Keratinocyte (primary cell): ENCODE results near the gene PHF3. TPM values are rescaled to one million over a fixed set of nuclear protein-coding genes. Genes with fewer than 3 reads are reported as not detected.

Source experiments
- DNase-seq: peaks from one replicate; pipeline ENCODE4 v3.0.0-alpha.2; 2011; ENCODE audit warnings: low read depth, missing footprints, low spot score
- FAIRE-seq: peaks from 2 replicates; lab custom pipeline; 2011; peaks lifted over from hg19 to GRCh38; lab: Jason Lieb, UNC
- H2AFZ ChIP-seq: 2 replicates; pipeline ENCODE4 v1.6.0; 2012; ENCODE audit warnings: low read length, control low read depth, inconsistent platforms; ENCODE audit not compliant: control insufficient read depth
- H3K27ac ChIP-seq: 2 replicates; pipeline ENCODE4 v1.5.1; 2011; ENCODE audit warnings: low read length; ENCODE audit not compliant: control insufficient read depth, insufficient read depth
- H3K27me3 ChIP-seq: 3 replicates; pipeline ENCODE4 v1.6.0; 2011; ENCODE audit warnings: low read length; ENCODE audit not compliant: control insufficient read depth, insufficient read depth; ENCODE audit errors: extremely low read depth
- H3K36me3 ChIP-seq, 2 experiments: 2 replicates in 1 of 2; 3 replicates in 1 of 2; pipeline ENCODE4 v1.5.1; 2011; ENCODE audit warnings: low read length in 2 of 2, mild to moderate bottlenecking in 1 of 2; ENCODE audit not compliant: control insufficient read depth in 2 of 2, insufficient read depth in 2 of 2; ENCODE audit errors: extremely low read depth in 1 of 2
- H3K4me1 ChIP-seq: 3 replicates; pipeline ENCODE4 v1.5.1; 2011; ENCODE audit warnings: low read length; ENCODE audit not compliant: control insufficient read depth, insufficient read depth; ENCODE audit errors: extremely low read depth
- H3K4me2 ChIP-seq: 3 replicates; pipeline ENCODE4 v1.6.0; 2011; ENCODE audit warnings: low read depth, low read length; ENCODE audit not compliant: control insufficient read depth, insufficient read depth; ENCODE audit errors: extremely low read depth
- H3K4me3 ChIP-seq, 3 experiments: fragments of 200-600 bp in 1 of 3; sonication (generic) in 1 of 3; 2 replicates in 2 of 3; 3 replicates in 1 of 3; pipeline ENCODE4 v1.5.1; 2011 to 2016; ENCODE audit warnings: low read length in 3 of 3, mild to moderate bottlenecking in 3 of 3, control low read depth in 2 of 3, inconsistent platforms in 1 of 3, low read depth in 1 of 3, mixed read lengths in 1 of 3, mixed run types in 1 of 3, moderate library complexity in 1 of 3; ENCODE audit not compliant: control insufficient read depth in 2 of 3, insufficient read depth in 2 of 3; ENCODE audit errors: extremely low read depth in 1 of 3
- H3K79me2 ChIP-seq: 2 replicates; pipeline ENCODE4 v1.6.0; 2012; ENCODE audit warnings: low read length; ENCODE audit not compliant: control insufficient read depth, insufficient read depth
- H3K9ac ChIP-seq: 3 replicates; pipeline ENCODE4 v1.6.0; 2011; ENCODE audit warnings: low read length; ENCODE audit not compliant: control insufficient read depth, insufficient read depth; ENCODE audit errors: extremely low read depth
- H3K9me1 ChIP-seq: 3 replicates; pipeline ENCODE4 v1.6.0; 2011; ENCODE audit warnings: low read length; ENCODE audit not compliant: control insufficient read depth, insufficient read depth; ENCODE audit errors: extremely low read depth
- H3K9me3 ChIP-seq: 2 replicates; pipeline ENCODE4 v1.5.1; 2012; ENCODE audit warnings: low read depth, low read length; ENCODE audit not compliant: control insufficient read depth
- H4K20me1 ChIP-seq: 3 replicates; pipeline ENCODE4 v1.6.0; 2011; ENCODE audit warnings: low read length; ENCODE audit not compliant: control insufficient read depth, insufficient read depth; ENCODE audit errors: extremely low read depth
- EZH2 ChIP-seq: IDR thresholded peaks from one replicate; pipeline ENCODE4 v1.6.1; 2012; ENCODE audit warnings: inconsistent platforms, mild to moderate bottlenecking, low read length, moderate library complexity
- dilution Hi-C: fragments of 300-500 bp; cut with MboI; formaldehyde crosslinking; loops from one replicate; pipeline ENCODE4 v1.7.0; 2020; ENCODE audit warnings: low sequenced_read_pairs; ENCODE audit not compliant: extremely low pct_ligation_motif_present
- polyA plus RNA-seq, 5 experiments: library from polyadenylated mRNA; depleted of rRNA in 3 of 5; stranded (reverse) in 3 of 5; stranded (forward) in 1 of 5; unstranded in 1 of 5; fragments of >200 nt; gene quantifications; 1 replicate in 1 of 5; 2 replicates in 3 of 5; 3 replicates in 1 of 5; pipeline versions ENCODE4 v1.2.1 to v1.2.3, GENCODE V29; 2011 to 2012; ENCODE audit warnings: missing spikeins in 2 of 5, low read depth in 1 of 5, low replicate concordance in 1 of 5
- TF ChIP-seq, protein P1 (sequence below), 3 experiments: IDR thresholded peaks in 1 of 3; conservative IDR thresholded peaks in 1 of 3; optimal IDR thresholded peaks in 1 of 3; 2 replicates in 2 of 3; 3 replicates in 1 of 3; pipeline versions ENCODE3 to v1.5.1; 2011; ENCODE audit warnings: low read length in 3 of 3, mild to moderate bottlenecking in 3 of 3, moderate library complexity in 2 of 3, control low read depth in 1 of 3, inconsistent platforms in 1 of 3; ENCODE audit not compliant: insufficient read depth in 2 of 3; ENCODE audit errors: extremely low read depth in 1 of 3

PHF3 gene
- polyA plus RNA-seq, 1 donor (not counting 4 experiments of a cell fraction or from before 2014, with no cell fraction given), result 13.7 TPM

DNA sequence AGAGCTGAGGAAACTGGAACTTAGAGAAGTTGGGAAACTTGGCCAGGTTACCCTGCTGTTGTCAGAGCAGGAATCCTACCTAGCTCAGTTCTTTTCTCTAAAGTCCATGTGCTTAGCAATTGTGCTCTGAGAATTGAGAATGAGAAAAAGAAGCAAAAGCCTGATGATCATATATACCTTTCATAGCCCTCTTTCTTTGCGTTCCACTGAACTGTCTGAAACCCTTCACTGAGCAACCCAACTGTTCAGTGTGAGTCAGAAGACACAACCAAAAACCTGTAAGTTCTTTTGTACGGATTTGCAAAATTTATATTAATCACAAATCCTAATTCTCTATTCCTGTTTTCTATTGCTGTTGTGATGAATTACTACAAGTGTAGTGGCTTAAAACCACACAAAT is 80.6 kb downstream of the PHF3 start:
- Histone ChIP-seq H3K9me1 (no peaks in the 10 kb centered on the region), H3K4me3 (no peak overlapping the region)

DNA sequence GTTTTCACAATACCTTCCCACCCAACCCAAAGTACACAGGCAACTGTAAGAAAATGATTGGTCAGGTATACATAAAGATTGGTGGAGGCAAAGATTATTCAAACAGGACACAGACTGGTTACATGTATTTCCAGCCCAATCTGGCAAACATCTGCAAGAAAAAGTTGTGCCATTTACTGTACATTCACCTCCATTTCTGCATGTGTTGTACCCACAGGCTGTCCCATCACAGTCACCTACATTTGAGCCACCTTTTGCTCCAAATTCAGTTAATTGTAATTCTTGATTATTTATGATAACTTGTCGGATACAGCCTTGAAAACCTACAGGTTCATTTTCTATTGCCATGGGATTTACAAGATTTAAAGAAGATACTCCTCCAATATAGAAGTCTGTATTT is 85.6 kb downstream of the PHF3 start:
- Histone ChIP-seq H3K36me3 (no peaks in the 10 kb centered on the region), H3K4me1 (no peaks in the 10 kb centered on the region), H3K9me1 (no peaks in the 10 kb centered on the region), H3K79me2 (no peaks in the 10 kb centered on the region), H4K20me1 (no peaks in the 10 kb centered on the region), H2AFZ (no peak overlapping the region), H3K4me2 (no peak overlapping the region), H3K9me3 (no peaks in the 10 kb centered on the region), H3K4me3 (no peak overlapping the region), H3K9ac (no peak overlapping the region), H3K27me3 (no peaks in the 10 kb centered on the region), H3K27ac (no peak overlapping the region)
- TF ChIP-seq, protein P1, sequence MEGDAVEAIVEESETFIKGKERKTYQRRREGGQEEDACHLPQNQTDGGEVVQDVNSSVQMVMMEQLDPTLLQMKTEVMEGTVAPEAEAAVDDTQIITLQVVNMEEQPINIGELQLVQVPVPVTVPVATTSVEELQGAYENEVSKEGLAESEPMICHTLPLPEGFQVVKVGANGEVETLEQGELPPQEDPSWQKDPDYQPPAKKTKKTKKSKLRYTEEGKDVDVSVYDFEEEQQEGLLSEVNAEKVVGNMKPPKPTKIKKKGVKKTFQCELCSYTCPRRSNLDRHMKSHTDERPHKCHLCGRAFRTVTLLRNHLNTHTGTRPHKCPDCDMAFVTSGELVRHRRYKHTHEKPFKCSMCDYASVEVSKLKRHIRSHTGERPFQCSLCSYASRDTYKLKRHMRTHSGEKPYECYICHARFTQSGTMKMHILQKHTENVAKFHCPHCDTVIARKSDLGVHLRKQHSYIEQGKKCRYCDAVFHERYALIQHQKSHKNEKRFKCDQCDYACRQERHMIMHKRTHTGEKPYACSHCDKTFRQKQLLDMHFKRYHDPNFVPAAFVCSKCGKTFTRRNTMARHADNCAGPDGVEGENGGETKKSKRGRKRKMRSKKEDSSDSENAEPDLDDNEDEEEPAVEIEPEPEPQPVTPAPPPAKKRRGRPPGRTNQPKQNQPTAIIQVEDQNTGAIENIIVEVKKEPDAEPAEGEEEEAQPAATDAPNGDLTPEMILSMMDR (optimal IDR thresholded peaks at IDR 0.05 in 1 of 3, IDR thresholded peaks at IDR 0.05 in 1 of 3, conservative IDR thresholded peaks at IDR 0.05 in 1 of 3; ENCODE audit: extremely low read depth in 1 of 3, insufficient read depth in 2 of 3, low read length in 3 of 3), result no peak
- TF ChIP-seq EZH2, result no peak
- no peak for DNase-seq
- dilution Hi-C loops, result no loop called here
- FAIRE-seq, result no peak

More for the DNA sequence above, 80.6 kb downstream of the PHF3 start:
- FAIRE-seq, result no peak
- Histone ChIP-seq H2AFZ (no peak overlapping the region), H3K36me3 (peaks cover 0 to 5% of the 10 kb centered on the region in 2 experiments), H3K4me2 (no peak overlapping the region), H3K27ac (no peak overlapping the region), H3K9me3 (no peaks in the 10 kb centered on the region), H3K27me3 (no peaks in the 10 kb centered on the region), H3K9ac (no peak overlapping the region), H4K20me1 (no peaks in the 10 kb centered on the region), H3K79me2 (no peaks in the 10 kb centered on the region), H3K4me1 (no peaks in the 10 kb centered on the region)
- DNase-seq, result no peak
- dilution Hi-C loops, result no loop called here
- no peak for TF ChIP-seq EZH2
- TF ChIP-seq, protein P1 (optimal IDR thresholded peaks at IDR 0.05 in 1 of 3, IDR thresholded peaks at IDR 0.05 in 1 of 3, conservative IDR thresholded peaks at IDR 0.05 in 1 of 3; ENCODE audit: extremely low read depth in 1 of 3, insufficient read depth in 2 of 3, low read length in 3 of 3), result no peak
